Raji (cell line): ENCODE measurements around the gene ANKRD13D.
A peak's percentile ranks its signal among the peaks of the same experiment; 100 is the strongest.

ENCODE experiments used
- POLR2A ChIP-seq: IDR thresholded peaks from 2 replicates; pipeline ENCODE4 v1.6.1; 2011; ENCODE audit warnings: low read depth, low read length, control low read depth; ENCODE audit not compliant: insufficient read depth

Gene ANKRD13D

DNA sequence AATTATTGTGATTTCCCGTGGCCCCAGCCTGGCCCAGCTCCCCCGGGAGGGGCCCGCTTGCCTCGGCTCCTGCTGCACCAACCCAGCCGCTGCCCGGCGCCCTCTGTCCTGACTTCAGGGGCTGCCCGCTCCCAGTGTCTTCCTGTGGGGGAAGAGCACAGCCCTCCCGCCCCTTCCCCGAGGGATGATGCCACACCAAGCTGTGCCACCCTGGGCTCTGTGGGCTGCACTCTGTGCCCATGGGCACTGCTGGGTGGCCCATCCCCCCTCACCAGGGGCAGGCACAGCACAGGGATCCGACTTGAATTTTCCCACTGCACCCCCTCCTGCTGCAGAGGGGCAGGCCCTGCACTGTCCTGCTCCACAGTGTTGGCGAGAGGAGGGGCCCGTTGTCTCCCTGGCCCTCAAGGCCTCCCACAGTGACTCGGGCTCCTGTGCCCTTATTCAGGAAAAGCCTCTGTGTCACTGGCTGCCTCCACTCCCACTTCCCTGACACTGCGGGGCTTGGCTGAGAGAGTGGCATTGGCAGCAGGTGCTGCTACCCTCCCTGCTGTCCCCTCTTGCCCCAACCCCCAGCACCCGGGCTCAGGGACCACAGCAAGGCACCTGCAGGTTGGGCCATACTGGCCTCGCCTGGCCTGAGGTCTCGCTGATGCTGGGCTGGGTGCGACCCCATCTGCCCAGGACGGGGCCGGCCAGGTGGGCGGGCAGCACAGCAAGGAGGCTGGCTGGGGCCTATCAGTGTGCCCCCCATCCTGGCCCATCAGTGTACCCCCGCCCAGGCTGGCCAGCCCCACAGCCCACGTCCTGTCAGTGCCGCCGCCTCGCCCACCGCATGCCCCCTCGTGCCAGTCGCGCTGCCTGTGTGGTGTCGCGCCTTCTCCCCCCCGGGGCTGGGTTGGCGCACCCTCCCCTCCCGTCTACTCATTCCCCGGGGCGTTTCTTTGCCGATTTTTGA, 3.3 kb upstream of the ANKRD13D start:
- TF ChIP-seq POLR2A: no peak

DNA sequence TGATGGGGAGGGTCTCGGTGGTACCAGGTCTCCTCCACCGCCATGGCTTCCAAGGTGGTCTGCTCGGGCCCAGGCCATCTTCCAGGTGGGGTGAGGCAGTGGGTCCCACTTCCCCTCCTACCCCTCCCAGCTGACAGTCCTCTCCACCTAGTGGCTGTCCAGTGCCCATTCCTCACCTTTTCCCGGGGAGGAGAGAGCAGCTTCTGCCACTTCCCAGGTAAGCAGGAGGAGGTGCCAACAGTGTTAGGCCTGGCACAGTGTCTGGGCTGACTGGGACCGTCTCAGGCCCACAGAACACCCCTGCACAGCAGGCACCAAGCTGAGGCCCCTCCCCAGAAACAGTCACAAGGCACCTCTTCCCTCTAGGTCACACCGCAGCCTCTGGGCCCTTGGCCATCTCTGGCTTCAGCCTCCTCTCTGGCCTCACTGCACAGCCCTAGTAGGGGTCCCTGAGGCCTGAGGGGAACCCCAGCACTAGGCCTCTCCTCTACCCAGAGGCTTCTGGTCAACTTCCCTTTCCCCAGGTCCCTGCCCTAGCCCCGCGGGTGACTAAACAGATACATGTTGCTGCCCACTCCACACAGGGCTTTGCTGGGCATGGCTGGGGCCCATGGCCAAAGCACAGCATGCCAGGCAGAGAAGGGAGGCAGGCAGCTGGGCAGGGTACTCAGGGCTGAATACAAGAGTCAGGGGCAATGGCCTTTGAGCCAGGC, 2.3 kb upstream of the ANKRD13D start:
- no peak for TF ChIP-seq POLR2A

DNA sequence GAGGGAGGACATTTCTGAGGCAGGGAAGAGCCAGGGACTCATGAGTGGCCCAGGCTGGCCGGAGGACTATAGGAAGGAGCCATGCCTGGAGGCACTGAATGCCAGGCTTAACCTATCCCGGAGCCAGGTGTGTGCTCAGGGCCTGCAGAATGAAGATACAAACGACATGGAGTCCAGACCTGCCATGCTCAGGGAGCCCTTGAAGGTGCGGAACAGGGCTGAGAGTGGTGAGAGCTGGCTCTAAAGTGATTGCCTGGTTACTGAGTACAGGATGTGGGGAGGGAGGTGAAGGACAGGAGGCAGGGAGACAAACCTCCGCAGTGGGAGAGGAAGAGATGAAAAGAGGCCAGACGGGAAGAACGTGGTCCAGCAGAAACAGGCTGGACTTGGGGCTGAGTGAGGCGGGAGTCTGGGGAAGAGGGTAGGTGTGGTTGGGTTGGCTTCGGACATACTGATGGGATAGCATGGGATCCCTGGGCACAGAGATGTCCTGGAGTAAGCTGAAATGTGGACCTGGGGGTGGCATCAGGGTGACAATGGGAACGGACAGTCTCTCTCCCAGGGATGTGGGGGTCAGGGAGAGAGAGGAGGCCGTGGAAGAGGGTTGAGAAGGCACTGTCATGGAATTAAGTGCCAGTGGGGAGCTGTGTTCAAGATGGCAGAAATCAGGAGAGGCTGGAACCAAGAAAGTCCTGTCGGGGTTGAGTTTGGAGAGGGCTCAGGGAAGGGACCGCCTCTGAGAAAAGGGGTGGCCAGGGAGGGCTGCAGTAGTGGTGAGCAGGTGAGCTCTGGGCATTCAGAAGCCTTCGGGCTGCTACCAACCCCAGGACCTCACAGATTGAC, 1.5 kb upstream of the ANKRD13D start:
- no peak for TF ChIP-seq POLR2A

DNA sequence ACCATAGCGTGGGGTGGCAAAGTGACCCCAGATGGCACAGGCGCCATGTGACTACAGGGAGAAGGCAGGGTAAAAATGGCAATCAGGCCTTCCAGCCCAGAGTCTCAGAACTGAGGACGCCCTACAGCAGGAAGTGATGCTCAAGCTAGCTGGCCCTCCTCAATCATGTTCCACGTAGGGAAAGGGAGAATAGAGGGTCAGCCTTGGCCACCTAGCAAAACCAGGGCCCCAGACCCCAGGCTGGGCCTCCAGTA, 978 bp upstream of the ANKRD13D start:
- TF ChIP-seq POLR2A: no peak

DNA sequence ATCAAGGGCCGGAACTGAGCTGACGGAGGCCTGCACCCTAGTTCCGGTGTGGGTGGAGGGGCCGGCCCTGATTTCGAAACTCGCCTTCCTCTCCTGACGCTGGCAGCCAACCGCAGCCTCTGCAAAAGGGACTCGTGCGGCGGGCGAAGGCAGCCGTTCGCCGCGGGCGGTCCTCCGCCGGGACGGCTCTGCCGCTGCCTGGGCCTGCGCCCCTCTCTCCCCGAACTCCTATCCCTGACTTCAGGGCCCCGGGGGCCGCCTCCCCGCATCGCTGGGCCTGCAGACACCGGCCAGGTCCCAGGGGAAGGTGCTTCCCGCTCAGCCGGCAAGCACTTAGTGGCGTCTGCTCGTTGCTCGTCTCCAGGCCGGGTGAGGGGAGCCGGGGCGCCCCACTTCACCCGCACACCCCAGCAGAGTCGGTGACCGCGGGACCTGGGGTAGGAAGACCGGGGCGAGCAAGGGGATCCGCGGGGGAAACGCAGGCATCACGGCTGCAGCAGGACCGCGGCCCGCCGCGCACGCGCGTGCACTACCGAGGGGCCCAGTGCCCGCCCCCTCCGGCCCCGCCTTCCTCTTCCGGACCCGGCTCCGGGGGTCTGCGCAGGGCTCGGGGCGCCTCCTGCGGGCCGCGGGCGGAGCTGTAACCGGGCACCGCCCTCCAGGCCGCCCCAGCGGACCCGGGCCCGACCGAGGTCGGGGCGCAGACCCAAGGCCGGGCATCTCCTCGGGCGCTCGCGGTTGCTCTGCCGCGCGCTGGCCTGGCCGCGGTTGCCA, 464 bp upstream of the ANKRD13D start:
- TF ChIP-seq POLR2A: peak; percentile 82

DNA sequence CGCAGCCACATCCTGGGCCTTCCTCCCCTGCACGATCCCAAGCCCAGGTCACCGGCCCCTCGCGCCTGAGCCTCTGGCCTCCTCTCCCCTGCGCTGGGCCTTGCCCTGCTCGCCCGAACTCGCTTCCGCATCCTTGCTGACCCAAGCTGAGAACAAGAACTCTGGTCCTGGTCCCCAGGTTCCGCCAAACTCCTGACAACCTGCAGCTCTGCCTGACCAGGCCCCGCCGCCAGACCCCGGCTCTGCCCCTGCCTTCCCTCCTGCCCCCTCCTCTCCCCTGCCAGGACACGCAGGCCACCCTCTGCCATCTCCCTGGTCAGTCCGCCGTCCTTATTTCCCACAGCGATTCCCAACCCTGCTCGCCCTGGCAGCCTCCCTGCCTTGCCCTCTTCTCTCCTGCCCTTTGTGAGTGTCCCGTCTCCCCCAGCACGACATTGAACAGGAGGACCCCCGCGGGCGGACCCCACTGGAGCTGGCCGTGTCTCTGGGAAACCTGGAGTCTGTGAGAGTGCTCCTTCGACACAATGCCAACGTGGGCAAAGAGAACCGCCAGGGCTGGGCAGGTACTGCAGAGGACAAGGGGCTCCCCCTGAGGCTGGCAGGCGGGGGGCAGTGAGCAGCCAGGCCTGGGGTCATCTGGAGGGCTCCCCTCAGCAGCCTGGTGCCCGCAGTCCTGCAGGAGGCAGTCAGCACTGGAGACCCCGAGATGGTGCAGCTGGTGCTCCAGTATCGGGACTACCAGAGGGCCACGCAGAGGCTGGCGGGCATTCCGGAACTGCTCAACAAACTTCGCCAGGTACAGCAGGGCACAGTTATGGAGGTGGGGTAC, 762 bp downstream of the ANKRD13D start:
- TF ChIP-seq POLR2A: no peak

DNA sequence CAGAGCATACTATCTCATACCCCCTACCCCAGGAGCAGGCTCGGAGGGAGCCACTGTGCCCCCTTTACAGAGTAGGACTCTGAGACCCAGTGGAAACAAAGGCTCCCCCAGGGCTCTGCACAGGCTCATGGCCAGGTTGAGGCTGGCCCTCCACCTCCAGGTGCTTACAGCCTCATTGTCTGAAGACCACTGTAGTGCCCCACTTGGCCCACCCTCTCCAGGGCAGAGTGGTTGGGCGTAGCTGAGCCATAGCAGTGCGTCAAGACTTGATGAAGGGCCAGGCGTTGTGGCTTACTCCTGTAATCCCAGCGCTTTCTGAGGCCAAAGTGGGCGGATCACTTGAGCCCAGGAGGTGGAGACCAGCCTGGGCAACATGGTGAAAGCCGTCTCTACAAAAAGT, 1.7 kb downstream of the ANKRD13D start:
- TF ChIP-seq POLR2A: no peak

DNA sequence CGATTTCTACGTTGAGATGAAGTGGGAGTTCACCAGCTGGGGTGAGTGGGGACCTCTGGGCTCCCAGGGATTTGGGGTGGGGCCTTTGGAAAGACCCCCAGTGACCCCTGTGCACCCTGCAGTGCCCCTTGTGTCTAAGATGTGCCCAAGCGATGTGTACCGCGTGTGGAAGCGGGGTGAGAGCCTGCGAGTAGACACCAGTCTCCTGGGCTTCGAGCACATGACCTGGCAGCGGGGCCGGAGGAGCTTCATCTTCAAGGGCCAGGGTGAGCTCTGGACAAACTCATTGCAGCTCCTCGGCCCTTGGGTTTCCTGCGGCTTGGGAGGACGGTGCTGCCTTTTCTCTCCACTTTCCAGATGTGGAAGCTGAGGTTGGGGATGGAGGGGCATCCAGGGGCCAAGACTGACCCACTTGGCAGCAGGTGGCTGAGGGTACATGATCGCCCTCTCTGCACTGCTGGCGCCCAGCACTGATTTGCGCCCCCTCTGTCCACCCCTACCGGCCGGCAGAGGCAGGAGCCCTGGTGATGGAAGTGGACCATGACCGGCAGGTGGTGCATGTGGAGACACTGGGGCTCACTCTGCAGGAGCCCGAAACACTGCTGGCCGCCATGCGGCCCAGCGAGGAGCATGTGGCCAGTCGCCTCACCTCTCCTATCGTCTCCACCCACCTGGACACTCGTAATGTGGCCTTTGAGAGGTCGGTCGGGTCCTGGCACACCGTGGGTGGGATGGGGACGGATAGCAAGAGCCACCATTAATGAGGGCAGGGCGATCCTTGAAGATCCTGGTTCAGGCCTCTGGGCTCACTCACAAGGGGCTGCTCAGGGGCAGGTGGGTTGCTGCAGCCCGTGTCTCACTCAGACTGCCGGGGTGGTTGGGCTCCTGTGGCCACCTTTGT, 2.6 kb downstream of the ANKRD13D start:
- TF ChIP-seq POLR2A: no peak

DNA sequence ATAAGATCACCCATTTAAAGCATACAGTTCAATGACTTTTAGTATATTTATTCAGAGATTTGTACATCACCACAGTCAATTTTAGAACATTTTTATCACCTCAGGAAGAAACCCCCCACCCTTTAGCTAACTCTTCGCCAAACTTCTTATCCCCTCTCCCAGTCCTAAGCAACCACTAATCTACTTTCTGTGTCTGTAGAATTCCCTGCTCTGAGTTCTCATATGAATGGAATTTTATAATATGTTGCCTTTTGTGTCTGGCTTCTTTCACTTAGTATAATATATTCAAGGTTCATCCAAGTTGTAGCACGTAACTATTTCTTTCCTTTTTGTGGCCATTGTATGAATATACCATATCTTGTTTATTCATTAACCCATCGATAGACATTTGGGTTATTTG, 3.6 kb downstream of the ANKRD13D start:
- TF ChIP-seq POLR2A: no peak

DNA sequence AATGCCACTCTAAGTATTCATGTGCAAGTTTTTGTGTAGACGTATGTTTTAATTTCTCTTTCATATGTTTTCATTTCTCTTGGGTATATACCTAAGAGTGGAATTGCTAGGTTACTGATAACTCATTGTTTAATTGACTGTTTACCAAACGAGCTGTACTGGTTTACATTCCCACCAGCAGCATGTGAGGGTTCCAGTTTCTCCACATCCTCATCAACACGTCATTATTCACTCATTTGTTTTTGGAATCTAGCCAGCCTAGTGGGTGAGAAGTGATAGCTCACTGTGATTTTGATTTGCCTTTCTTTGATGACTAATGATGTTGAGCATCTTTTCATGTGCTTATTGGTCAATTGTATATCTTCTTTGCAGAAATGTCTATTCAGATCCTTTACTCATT, 4.0 kb downstream of the ANKRD13D start:
- no peak for TF ChIP-seq POLR2A

DNA sequence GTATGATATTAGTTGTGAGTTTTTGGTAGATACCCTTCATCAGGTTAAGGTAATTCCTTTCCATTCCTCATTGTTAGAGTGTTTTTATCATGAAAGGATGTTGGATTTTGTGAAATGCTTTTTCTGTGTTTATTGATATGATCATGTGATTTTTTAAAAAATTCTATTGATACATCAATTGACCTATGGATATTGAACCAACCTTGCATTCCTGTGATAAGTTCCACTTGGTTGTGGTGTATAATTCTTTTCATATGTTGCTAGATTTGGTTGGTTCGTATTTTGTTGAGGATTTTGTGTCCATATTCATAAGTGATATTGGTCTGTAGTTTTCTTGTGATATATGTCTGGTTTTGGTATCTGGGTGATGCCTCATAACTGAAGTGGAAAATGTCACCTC, 6.7 kb downstream of the ANKRD13D start:
- TF ChIP-seq POLR2A: no peak

DNA sequence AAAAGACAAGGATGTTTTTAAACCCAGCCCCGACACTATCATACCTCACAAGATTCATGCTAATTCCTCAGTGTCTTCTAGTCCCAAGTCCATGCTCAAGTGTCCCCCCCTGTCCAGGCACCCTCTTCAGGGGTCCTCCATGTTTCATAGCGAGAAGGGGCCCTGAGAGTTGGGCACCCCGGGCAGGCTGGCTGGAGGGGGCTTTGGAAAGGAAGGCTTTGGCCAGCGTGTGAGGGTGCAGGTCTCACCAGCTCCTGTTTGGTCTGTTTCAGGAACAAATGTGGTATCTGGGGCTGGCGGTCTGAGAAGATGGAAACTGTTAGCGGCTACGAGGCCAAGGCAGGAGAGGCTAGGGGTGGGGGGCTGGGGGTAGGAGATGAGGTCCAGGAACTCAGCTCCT, 9.7 kb downstream of the ANKRD13D start:
- no peak for TF ChIP-seq POLR2A
